ENCODE measurements around the gene TFDP1.

TFDP1 gene

DNA sequence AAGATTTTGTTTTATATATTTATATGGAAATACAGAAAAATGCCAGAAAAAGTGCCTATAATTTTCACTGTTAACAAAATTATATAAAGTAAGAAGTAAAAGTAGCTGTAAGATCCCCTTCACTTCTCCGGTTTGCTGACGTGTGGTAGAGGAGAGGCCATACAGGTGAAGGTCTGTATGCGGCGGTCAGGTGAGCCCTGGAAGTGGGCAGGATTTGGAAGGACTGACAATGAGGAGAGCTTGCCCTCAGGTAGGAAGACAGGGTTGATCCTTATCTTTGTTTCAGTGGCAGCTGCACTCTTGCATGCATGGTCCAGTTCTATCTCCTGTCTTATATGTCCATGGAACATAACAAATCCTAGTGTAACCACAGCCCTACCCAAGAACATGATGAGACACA is 16.9 kb upstream of the TFDP1 start:
- H3K4me3 ChIP-seq (ENCODE audit: control insufficient read depth, low read depth, low read length): no peak overlapping the region
- TF ChIP-seq, protein P1, sequence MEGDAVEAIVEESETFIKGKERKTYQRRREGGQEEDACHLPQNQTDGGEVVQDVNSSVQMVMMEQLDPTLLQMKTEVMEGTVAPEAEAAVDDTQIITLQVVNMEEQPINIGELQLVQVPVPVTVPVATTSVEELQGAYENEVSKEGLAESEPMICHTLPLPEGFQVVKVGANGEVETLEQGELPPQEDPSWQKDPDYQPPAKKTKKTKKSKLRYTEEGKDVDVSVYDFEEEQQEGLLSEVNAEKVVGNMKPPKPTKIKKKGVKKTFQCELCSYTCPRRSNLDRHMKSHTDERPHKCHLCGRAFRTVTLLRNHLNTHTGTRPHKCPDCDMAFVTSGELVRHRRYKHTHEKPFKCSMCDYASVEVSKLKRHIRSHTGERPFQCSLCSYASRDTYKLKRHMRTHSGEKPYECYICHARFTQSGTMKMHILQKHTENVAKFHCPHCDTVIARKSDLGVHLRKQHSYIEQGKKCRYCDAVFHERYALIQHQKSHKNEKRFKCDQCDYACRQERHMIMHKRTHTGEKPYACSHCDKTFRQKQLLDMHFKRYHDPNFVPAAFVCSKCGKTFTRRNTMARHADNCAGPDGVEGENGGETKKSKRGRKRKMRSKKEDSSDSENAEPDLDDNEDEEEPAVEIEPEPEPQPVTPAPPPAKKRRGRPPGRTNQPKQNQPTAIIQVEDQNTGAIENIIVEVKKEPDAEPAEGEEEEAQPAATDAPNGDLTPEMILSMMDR (conservative IDR thresholded peaks at IDR 0.05; ENCODE audit: control insufficient read depth, insufficient read depth, low read depth, low read length): no peak
- DNase-seq (ENCODE audit: low read depth): no peak

DNA sequence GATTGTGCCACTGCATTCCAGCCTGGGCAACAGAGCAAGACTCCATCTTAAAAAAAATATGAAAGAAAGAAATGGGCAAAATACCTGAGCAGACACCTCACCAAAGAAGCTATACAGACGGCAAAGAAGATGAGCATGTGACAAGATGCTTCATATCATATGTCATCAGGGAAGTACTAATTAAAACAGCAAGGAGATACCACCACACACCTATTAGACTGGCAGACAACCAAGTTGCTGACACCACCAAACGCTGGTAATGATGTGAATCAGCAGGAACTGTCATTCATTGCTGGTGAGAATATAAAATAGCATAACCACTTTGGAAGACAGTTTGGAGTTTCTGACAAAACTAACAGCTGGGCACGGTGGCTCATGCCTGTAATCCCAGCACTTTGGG is 11.5 kb upstream of the TFDP1 start:
- TF ChIP-seq, protein P1 (conservative IDR thresholded peaks at IDR 0.05; ENCODE audit: control insufficient read depth, insufficient read depth, low read depth, low read length): no peak
- H3K4me3 ChIP-seq (ENCODE audit: control insufficient read depth, low read depth, low read length): no peak overlapping the region
- DNase-seq (ENCODE audit: low read depth): no peak

DNA sequence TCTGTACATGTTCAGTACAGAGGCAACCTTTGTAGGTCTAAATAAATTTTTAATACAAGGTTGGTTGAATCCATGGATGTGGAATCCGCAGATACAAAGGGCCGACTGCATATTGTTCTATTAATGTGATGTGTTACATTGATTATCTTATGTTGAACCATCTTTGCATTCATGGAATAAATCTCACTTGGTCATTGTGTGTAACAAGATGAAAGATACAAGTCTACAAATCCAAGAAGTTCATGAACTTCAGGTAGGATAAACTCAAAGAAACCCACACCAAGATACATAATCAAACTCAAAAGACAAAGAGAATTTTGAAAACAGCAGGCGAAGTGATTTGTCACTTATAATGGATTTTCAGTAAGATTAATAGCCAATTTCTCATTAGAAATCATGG is 8.0 kb upstream of the TFDP1 start:
- DNase-seq (ENCODE audit: low read depth): no peak
- H3K4me3 ChIP-seq (ENCODE audit: control insufficient read depth, low read depth, low read length): no peak overlapping the region
- TF ChIP-seq, protein P1 (conservative IDR thresholded peaks at IDR 0.05; ENCODE audit: control insufficient read depth, insufficient read depth, low read depth, low read length): no peak

DNA sequence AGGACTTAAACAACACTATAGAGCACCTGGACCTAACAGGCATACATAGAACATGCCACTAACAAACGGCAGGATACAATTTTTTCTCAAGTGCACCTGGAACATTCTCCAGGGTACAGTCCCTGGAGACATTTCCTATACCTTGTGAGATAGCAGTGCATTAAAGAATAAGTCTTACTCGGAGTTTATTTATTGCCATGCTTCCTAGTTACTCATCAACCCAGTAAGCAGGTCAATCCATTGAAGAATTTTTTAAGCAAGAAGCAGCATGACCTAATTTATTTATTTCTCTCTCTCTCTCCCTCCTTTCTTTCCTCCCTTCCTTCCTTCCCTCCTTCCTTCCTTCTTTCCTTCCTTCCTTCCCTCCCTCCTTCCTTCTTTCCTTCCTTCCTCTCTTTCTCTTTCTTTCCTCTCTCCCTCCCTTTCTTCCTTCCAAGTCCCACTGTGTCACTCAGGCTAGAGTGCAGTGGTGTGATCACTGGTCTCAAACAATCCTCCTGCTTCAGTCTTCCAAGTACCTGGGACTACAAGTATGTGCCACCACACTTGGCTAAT is 6.6 kb upstream of the TFDP1 start:
- DNase-seq (ENCODE audit: low read depth): no peak
- TF ChIP-seq, protein P1 (conservative IDR thresholded peaks at IDR 0.05; ENCODE audit: control insufficient read depth, insufficient read depth, low read depth, low read length): no peak
- no peak overlapping the region for H3K4me3 ChIP-seq (ENCODE audit: control insufficient read depth, low read depth, low read length)

DNA sequence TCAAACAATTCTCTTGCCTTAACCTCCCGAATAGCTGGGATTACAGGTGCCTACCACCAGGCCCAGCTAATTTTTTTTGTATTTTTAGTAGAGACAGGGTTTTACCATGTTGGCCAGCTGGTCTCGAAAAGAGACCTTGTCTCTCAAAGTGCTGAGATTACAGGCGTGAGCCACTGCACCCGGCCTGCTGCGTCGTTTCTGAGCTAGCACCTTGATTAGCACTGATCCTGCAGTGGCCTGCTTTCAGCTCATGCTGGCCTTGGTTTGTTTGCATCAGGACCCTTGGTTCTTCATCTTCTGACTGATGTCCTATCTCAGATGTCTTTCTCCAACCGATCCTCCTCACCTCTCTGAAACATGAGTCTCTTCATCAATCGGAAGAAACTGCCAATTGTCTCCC is 4.9 kb upstream of the TFDP1 start:
- DNase-seq (ENCODE audit: low read depth): no peak
- TF ChIP-seq, protein P1 (conservative IDR thresholded peaks at IDR 0.05; ENCODE audit: control insufficient read depth, insufficient read depth, low read depth, low read length): no peak

DNA sequence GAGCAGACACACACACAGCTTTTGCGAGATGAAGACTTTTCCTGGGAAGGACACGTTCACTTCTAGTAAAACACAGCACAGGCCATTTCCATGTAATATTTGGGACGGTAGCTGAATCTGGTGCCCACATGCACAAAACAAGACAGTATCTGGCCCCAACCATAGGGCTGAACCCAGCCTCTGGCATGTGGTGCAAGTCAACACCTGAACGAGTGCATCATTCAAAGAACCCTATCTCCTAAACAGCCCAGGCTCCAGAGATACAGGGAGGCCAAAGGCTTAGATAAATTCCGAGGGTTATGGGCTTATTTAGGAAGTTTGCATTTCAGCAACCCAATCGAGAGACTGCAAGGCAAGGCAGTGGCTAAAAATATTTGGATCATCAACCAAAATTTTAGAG is 2.7 kb upstream of the TFDP1 start:
- TF ChIP-seq, protein P1 (conservative IDR thresholded peaks at IDR 0.05; ENCODE audit: control insufficient read depth, insufficient read depth, low read depth, low read length): no peak
- no peak for DNase-seq (ENCODE audit: low read depth)
- no peak overlapping the region for H3K4me3 ChIP-seq (ENCODE audit: control insufficient read depth, low read depth, low read length)

More for the DNA sequence above, 4.9 kb upstream of the TFDP1 start:
- no peak overlapping the region for H3K4me3 ChIP-seq (ENCODE audit: control insufficient read depth, low read depth, low read length)

Measured in fibroblast of mammary gland (primary cell).